22Rv1 (cell line): ENCODE measurements around the gene PLXND1.
"Not testable (repeated sequence)": the region's sequence is repeated elsewhere in the genome, so short reads cannot be mapped to it uniquely, and the experiment has no call there.

Experiments used
- H3K27ac ChIP-seq: fragments of 450-650 bp; 2 replicates; pipeline ENCODE4 v1.5.1; 2017
- CTCF ChIP-seq: fragments of 450-650 bp; IDR thresholded peaks from 2 replicates; pipeline ENCODE4 v1.5.1; 2017; ENCODE audit warnings: mild to moderate bottlenecking
- ZFX ChIP-seq: fragments of 450-650 bp; IDR thresholded peaks from 2 replicates; pipeline ENCODE4 v1.6.1; 2017; ENCODE audit warnings: antibody characterized with exemption, borderline replicate concordance

The PLXND1 gene

GRCh38 chr3:129549805-129550204 is 56.7 kb downstream of the PLXND1 start:
- TF ChIP-seq CTCF (no peak), ZFX (no peak)
- H3K27ac ChIP-seq = no peak overlapping the region

GRCh38 chr3:129549006-129549800 is 57.3 kb downstream of the PLXND1 start:
- no peak for TF ChIP-seq ZFX
- TF ChIP-seq CTCF = no peak

GRCh38 chr3:129548104-129548965 is 58.1 kb downstream of the PLXND1 start:
- no peak overlapping the region for H3K27ac ChIP-seq
- TF ChIP-seq ZFX (no peak), CTCF (no peak)

More at GRCh38 chr3:129549006-129549800, 57.3 kb downstream of the PLXND1 start:
- no peak overlapping the region for H3K27ac ChIP-seq

- TF ChIP-seq ZFX = no peak
- no peak for TF ChIP-seq CTCF
- H3K27ac ChIP-seq = no peak overlapping the region
Observed at GRCh38 chr3:129547241-129547640, 59.2 kb downstream of the PLXND1 start.

GRCh38 chr3:129545951-129546350 is 60.5 kb downstream of the PLXND1 start:
- H3K27ac ChIP-seq = not testable (repeated sequence)

- no peak overlapping the region for H3K27ac ChIP-seq
- no peak for TF ChIP-seq CTCF
Observed at GRCh38 chr3:129543999-129544398, 62.5 kb downstream of the PLXND1 start.

- TF ChIP-seq CTCF (no peak), ZFX (no peak)
Observed at GRCh38 chr3:129543156-129543790, 63.2 kb downstream of the PLXND1 start, which contains the start of gene H1-8. Gene H1-8 (plus strand): TSS chr3:129543175. CDS start chr3:129543219, 44 bp downstream.

More at GRCh38 chr3:129543156-129543790, 63.2 kb downstream of the PLXND1 start, which contains the start of gene H1-8:
- no peak within 1 kb of the TSS for H3K27ac ChIP-seq
